HepG2 (cell line): Measurements from ENCODE around the gene C11orf91. TPM values are rescaled to one million over a fixed set of nuclear protein-coding genes. Genes with fewer than 3 reads are reported as not detected.

Source experiments
- HDAC2 ChIP-seq: sonication (generic); formaldehyde crosslinking; IDR thresholded peaks from 2 replicates; pipeline ENCODE4 v1.4.0; 2020; ENCODE audit warnings: missing genetic modification reagents
- JARID2 ChIP-seq: sonication (generic); formaldehyde crosslinking; IDR thresholded peaks from 2 replicates; pipeline ENCODE4 v1.8.1; 2023; ENCODE audit warnings: missing genetic modification reagents, inconsistent platforms; ENCODE audit not compliant: insufficient replicate concordance
- REXO4 ChIP-seq: sonication (generic); formaldehyde crosslinking; IDR thresholded peaks from 2 replicates; pipeline ENCODE4 v1.8.0; 2022; ENCODE audit warnings: missing genetic modification reagents, mild to moderate bottlenecking, borderline replicate concordance
- SKI ChIP-seq: fragments of 450-650 bp; IDR thresholded peaks from one replicate; pipeline ENCODE4 v1.6.1; 2018; ENCODE audit warnings: mild to moderate bottlenecking; ENCODE audit not compliant: partially characterized antibody
- SOX13 ChIP-seq, 3 experiments: fragments of 450-650 bp in 1 of 3; sonication (generic) in 1 of 3; formaldehyde crosslinking in 1 of 3; IDR thresholded peaks in 2 of 3; conservative IDR thresholded peaks in 1 of 3; 2 replicates each; pipeline versions ENCODE4 v1.5.0 to v1.6.1; 2016 to 2020; ENCODE audit warnings: antibody characterized with exemption in 1 of 3, mild to moderate bottlenecking in 1 of 3, missing compliant biosample characterization in 1 of 3, missing genetic modification reagents in 1 of 3, moderate library complexity in 1 of 3
- SP140L ChIP-seq: sonication (generic); formaldehyde crosslinking; IDR thresholded peaks from 2 replicates; pipeline ENCODE4 v1.4.0; 2020; ENCODE audit warnings: missing genetic modification reagents, borderline replicate concordance
- ZNF335 ChIP-seq: sonication (generic); formaldehyde crosslinking; IDR thresholded peaks from 2 replicates; pipeline ENCODE4 v1.4.0; 2020; ENCODE audit warnings: missing genetic modification reagents
- ZNF530 ChIP-seq: sonication (generic); formaldehyde crosslinking; IDR thresholded peaks from 2 replicates; pipeline ENCODE4 v1.5.0; 2020; ENCODE audit warnings: low read depth, mild to moderate bottlenecking, missing genetic modification reagents
- ZNF777 ChIP-seq: sonication (generic); formaldehyde crosslinking; IDR thresholded peaks from 2 replicates; pipeline ENCODE4 v1.4.0; 2020; ENCODE audit warnings: missing genetic modification reagents
- polyA plus RNA-seq, 8 experiments: library from polyadenylated mRNA; depleted of rRNA in 3 of 8; stranded (reverse) in 7 of 8; unstranded in 1 of 8; fragments of >200 nt; fragmentation: Illumina TruSeq in 4 of 8; extraction: Trizol in 4 of 8; gene quantifications; 2 replicates each; pipeline versions ENCODE4 v1.2.1 to v1.2.3, GENCODE V29; 2011 to 2016; ENCODE audit warnings: low read depth in 4 of 8, missing spikeins in 1 of 8, mixed read lengths in 1 of 8; ENCODE audit not compliant: insufficient read depth in 1 of 8
- total RNA-seq, 5 experiments: library from RNA; depleted of rRNA; stranded (reverse); fragments of >200 nt; fragmentation: Illumina TruSeq; extraction: Trizol; gene quantifications; 2 replicates each; pipeline ENCODE4 v1.2.3, GENCODE V29; 2016; ENCODE audit warnings: low read depth in 1 of 5
- TF ChIP-seq, protein P1 (sequence below): sonication (generic); formaldehyde crosslinking; IDR thresholded peaks from 2 replicates; pipeline ENCODE4; 2020; ENCODE audit warnings: missing genetic modification reagents, mild to moderate bottlenecking, borderline replicate concordance
- TF ChIP-seq, protein P2 (sequence below): sonication (generic); formaldehyde crosslinking; IDR thresholded peaks from 2 replicates; pipeline ENCODE4 v1.4.0; 2020; ENCODE audit warnings: missing genetic modification reagents
- TF ChIP-seq, protein P3 (sequence below): sonication (generic); formaldehyde crosslinking; IDR thresholded peaks from 2 replicates; pipeline ENCODE4 v1.9.0; 2021; ENCODE audit warnings: missing genetic modification reagents, borderline replicate concordance
- TF ChIP-seq, protein P4 (sequence below): sonication (generic); formaldehyde crosslinking; IDR thresholded peaks from 2 replicates; pipeline ENCODE4 v1.5.1; 2020; ENCODE audit warnings: mild to moderate bottlenecking, missing genetic modification reagents
- TF ChIP-seq, protein P5 (sequence below): sonication (generic); formaldehyde crosslinking; conservative IDR thresholded peaks from 2 replicates; pipeline ENCODE4 v1.8.0; 2022; ENCODE audit warnings: missing genetic modification reagents

Gene C11orf91
- total and polyA plus RNA-seq, 2 of the 13 experiments (the other 11 are each of a cell fraction or from before 2014, with no cell fraction given): 0.35 TPM; not detected in 1

DNA sequence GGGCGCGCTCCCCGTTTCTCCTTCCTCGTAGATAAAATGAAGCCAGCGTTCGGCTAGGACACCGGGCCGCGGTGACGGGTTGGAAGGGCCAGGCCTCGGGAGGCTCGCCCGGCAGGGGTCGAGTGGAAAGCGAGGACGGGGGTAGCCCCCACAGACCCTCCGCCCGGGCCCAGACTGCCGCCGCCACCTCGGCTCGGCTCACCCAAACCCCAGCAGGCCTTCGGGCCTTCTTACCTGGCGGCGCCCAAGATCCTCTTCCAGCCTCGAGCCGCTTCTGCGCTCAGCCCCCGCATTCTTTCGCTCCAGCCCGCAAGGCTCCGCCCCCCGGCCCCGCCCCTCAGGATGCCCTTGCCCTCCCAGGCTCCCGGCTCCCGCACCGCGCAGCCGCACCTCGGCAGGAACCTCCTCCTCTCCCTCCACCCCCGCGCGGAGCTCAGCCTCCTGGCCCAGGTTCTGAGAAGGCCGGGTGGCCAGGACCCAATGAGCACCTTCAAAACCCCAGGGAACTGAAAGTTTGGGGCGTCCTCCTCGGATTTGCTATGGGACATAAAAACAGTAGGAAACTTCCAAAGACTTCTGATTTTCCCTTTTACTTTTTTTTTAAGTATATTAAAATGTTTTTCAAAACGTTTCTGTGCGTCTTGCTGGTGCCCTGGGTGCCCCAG lies 35.7 kb upstream of the C11orf91 start, which contains the start of gene CD59 (continued):
- TF ChIP-seq REXO4 (CRISPR knock-in tag) (no peak), ZNF530 (no peak), ZNF777 (no peak), SP140L (CRISPR knock-in tag) (no peak), HDAC2 (no peak), SKI (no peak), SOX13 (IDR thresholded peaks at IDR 0.05) (no peak), SOX13 (CRISPR knock-in tag; conservative IDR thresholded peaks at IDR 0.05 in 1 of 2, IDR thresholded peaks at IDR 0.05 in 1 of 2) (no peak), ZNF335 (no peak), JARID2 (CRISPR knock-in tag) (no peak)
- TF ChIP-seq, protein P1, sequence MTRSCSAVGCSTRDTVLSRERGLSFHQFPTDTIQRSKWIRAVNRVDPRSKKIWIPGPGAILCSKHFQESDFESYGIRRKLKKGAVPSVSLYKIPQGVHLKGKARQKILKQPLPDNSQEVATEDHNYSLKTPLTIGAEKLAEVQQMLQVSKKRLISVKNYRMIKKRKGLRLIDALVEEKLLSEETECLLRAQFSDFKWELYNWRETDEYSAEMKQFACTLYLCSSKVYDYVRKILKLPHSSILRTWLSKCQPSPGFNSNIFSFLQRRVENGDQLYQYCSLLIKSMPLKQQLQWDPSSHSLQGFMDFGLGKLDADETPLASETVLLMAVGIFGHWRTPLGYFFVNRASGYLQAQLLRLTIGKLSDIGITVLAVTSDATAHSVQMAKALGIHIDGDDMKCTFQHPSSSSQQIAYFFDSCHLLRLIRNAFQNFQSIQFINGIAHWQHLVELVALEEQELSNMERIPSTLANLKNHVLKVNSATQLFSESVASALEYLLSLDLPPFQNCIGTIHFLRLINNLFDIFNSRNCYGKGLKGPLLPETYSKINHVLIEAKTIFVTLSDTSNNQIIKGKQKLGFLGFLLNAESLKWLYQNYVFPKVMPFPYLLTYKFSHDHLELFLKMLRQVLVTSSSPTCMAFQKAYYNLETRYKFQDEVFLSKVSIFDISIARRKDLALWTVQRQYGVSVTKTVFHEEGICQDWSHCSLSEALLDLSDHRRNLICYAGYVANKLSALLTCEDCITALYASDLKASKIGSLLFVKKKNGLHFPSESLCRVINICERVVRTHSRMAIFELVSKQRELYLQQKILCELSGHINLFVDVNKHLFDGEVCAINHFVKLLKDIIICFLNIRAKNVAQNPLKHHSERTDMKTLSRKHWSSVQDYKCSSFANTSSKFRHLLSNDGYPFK (CRISPR knock-in tag): no peak
- TF ChIP-seq, protein P2, sequence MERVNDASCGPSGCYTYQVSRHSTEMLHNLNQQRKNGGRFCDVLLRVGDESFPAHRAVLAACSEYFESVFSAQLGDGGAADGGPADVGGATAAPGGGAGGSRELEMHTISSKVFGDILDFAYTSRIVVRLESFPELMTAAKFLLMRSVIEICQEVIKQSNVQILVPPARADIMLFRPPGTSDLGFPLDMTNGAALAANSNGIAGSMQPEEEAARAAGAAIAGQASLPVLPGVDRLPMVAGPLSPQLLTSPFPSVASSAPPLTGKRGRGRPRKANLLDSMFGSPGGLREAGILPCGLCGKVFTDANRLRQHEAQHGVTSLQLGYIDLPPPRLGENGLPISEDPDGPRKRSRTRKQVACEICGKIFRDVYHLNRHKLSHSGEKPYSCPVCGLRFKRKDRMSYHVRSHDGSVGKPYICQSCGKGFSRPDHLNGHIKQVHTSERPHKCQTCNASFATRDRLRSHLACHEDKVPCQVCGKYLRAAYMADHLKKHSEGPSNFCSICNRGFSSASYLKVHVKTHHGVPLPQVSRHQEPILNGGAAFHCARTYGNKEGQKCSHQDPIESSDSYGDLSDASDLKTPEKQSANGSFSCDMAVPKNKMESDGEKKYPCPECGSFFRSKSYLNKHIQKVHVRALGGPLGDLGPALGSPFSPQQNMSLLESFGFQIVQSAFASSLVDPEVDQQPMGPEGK (CRISPR knock-in tag): peak; percentile 77; the same call in 1 of the 2 replicates
- TF ChIP-seq, protein P3, sequence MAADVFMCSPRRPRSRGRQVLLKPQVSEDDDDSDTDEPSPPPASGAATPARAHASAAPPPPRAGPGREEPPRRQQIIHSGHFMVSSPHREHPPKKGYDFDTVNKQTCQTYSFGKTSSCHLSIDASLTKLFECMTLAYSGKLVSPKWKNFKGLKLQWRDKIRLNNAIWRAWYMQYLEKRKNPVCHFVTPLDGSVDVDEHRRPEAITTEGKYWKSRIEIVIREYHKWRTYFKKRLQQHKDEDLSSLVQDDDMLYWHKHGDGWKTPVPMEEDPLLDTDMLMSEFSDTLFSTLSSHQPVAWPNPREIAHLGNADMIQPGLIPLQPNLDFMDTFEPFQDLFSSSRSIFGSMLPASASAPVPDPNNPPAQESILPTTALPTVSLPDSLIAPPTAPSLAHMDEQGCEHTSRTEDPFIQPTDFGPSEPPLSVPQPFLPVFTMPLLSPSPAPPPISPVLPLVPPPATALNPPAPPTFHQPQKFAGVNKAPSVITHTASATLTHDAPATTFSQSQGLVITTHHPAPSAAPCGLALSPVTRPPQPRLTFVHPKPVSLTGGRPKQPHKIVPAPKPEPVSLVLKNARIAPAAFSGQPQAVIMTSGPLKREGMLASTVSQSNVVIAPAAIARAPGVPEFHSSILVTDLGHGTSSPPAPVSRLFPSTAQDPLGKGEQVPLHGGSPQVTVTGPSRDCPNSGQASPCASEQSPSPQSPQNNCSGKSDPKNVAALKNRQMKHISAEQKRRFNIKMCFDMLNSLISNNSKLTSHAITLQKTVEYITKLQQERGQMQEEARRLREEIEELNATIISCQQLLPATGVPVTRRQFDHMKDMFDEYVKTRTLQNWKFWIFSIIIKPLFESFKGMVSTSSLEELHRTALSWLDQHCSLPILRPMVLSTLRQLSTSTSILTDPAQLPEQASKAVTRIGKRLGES (CRISPR knock-in tag): no peak
- TF ChIP-seq, protein P4, sequence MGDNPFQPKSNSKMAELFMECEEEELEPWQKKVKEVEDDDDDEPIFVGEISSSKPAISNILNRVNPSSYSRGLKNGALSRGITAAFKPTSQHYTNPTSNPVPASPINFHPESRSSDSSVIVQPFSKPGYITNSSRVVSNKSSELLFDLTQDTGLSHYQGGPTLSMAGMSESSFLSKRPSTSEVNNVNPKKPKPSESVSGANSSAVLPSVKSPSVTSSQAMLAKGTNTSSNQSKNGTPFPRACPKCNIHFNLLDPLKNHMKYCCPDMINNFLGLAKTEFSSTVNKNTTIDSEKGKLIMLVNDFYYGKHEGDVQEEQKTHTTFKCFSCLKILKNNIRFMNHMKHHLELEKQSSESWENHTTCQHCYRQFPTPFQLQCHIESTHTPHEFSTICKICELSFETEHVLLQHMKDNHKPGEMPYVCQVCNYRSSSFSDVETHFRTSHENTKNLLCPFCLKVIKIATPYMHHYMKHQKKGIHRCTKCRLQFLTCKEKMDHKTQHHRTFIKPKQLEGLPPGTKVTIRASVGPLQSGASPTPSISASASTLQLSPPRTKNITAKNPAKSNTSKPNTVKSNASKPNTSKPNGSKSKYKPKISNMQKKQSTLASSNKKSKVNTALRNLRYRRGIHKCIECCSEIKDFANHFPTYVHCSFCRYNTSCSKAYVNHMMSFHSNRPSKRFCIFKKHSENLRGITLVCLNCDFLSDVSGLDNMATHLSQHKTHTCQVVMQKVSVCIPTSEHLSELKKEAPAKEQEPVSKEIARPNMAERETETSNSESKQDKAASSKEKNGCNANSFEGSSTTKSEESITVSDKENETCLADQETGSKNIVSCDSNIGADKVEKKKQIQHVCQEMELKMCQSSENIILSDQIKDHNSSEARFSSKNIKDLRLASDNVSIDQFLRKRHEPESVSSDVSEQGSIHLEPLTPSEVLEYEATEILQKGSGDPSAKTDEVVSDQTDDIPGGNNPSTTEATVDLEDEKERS: no peak
- TF ChIP-seq, protein P5, sequence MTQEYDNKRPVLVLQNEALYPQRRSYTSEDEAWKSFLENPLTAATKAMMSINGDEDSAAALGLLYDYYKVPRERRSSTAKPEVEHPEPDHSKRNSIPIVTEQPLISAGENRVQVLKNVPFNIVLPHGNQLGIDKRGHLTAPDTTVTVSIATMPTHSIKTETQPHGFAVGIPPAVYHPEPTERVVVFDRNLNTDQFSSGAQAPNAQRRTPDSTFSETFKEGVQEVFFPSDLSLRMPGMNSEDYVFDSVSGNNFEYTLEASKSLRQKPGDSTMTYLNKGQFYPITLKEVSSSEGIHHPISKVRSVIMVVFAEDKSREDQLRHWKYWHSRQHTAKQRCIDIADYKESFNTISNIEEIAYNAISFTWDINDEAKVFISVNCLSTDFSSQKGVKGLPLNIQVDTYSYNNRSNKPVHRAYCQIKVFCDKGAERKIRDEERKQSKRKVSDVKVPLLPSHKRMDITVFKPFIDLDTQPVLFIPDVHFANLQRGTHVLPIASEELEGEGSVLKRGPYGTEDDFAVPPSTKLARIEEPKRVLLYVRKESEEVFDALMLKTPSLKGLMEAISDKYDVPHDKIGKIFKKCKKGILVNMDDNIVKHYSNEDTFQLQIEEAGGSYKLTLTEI (CRISPR knock-in tag): no peak
